PC-3 (cell line): ENCODE results near the gene SEZ6L2. TPM values are rescaled to one million over a fixed set of nuclear protein-coding genes. Genes with fewer than 3 reads are reported as not detected.

ENCODE experiments used
- ATAC-seq: fragments of 200-7000 bp; cut with Tn5 transposase; 2 replicates; pipeline ENCODE4 v1.9.1; 2020; ENCODE audit warnings: mild to moderate bottlenecking, moderate library complexity
- BruUV-seq: library from RNA; stranded (reverse); fragments of 400-500 nt; replicated peaks from 2 replicates; lab custom pipeline; 2021; lab: Mats Ljungman, UMichigan
- CTCF ChIA-PET: fragments of 300-600 bp; sonication (Branson Sonifier 250); formaldehyde crosslinking; loops from one replicate; lab custom pipeline; 2022; ENCODE audit warnings: antibody characterized with exemption; lab: Charles Lee
- POLR2A ChIA-PET: fragments of 300-600 bp; sonication (Branson Sonifier 250); formaldehyde crosslinking; loops from one replicate; lab custom pipeline; 2022; ENCODE audit warnings: antibody characterized with exemption; ENCODE audit not compliant: unreplicated experiment; lab: Charles Lee
- DNase-seq: peaks from one replicate; pipeline ENCODE4 v3.0.0-alpha.2; 2015
- H2AFZ ChIP-seq: fragments of 300-600 bp; sonication (generic); 2 replicates; pipeline ENCODE4 v1.6.0; 2016; ENCODE audit warnings: antibody characterized with exemption, low read length
- H3F3A ChIP-seq: fragments of 300-600 bp; sonication (generic); one replicate; pipeline ENCODE4 v1.6.0; 2017; ENCODE audit warnings: antibody characterized with exemption, low read length, control low read depth, mild to moderate bottlenecking; ENCODE audit not compliant: unreplicated experiment
- H3K27ac ChIP-seq: fragments of 300-600 bp; sonication (generic); 2 replicates; pipeline ENCODE4 v1.5.1; 2016; ENCODE audit warnings: mild to moderate bottlenecking, low read length
- H3K27me3 ChIP-seq: fragments of 300-600 bp; sonication (generic); 2 replicates; pipeline ENCODE4 v1.6.1; 2016; ENCODE audit warnings: low read length, mixed read lengths
- H3K36me3 ChIP-seq: fragments of 300-600 bp; sonication (generic); 2 replicates; pipeline ENCODE4 v1.6.1; 2016; ENCODE audit warnings: low read depth, mixed run types, low read length, mixed read lengths
- H3K4me1 ChIP-seq: fragments of 300-600 bp; sonication (generic); 2 replicates; pipeline ENCODE4 v1.5.1; 2016; ENCODE audit warnings: low read length; ENCODE audit not compliant: insufficient read depth
- H3K4me2 ChIP-seq: fragments of 300-600 bp; sonication (generic); 2 replicates; pipeline ENCODE4 v1.6.0; 2016; ENCODE audit warnings: low read length
- H3K4me3 ChIP-seq: fragments of 300-600 bp; sonication (generic); 2 replicates; pipeline ENCODE4 v1.5.1; 2016; ENCODE audit warnings: mild to moderate bottlenecking, low read length, mixed read lengths
- H3K79me2 ChIP-seq: fragments of 300-600 bp; sonication (generic); 2 replicates; pipeline ENCODE4 v1.6.1; 2017; ENCODE audit warnings: low read length, mixed read lengths
- H3K9ac ChIP-seq: fragments of 300-600 bp; sonication (generic); 2 replicates; pipeline ENCODE4 v1.6.0; 2016; ENCODE audit warnings: mild to moderate bottlenecking, low read length
- H3K9me2 ChIP-seq: fragments of 300-600 bp; sonication (generic); replicated peaks from 2 replicates; pipeline ENCODE4 v1.6.1; 2016; ENCODE audit warnings: mixed run types, low read length, mixed read lengths
- H3K9me3 ChIP-seq: fragments of 300-600 bp; sonication (generic); 2 replicates; pipeline ENCODE4 v1.6.1; 2016; ENCODE audit warnings: low read length, mixed read lengths
- H4K20me1 ChIP-seq: fragments of 300-600 bp; sonication (generic); 2 replicates; pipeline ENCODE4 v1.6.1; 2016; ENCODE audit warnings: low read length, mixed read lengths
- CTCF ChIP-seq: fragments of 300-600 bp; sonication (generic); conservative IDR thresholded peaks from 2 replicates; pipeline ENCODE4 v1.5.1; 2017; ENCODE audit warnings: antibody characterized with exemption, low read depth, mild to moderate bottlenecking, low read length
- EZH2 ChIP-seq: fragments of 300-600 bp; sonication (generic); IDR thresholded peaks from one replicate; pipeline ENCODE4 v1.6.1; 2017; ENCODE audit warnings: antibody characterized with exemption, mild to moderate bottlenecking, low read length; ENCODE audit not compliant: unreplicated experiment
- EZH2phosphoT487 ChIP-seq: fragments of 300-600 bp; sonication (generic); IDR thresholded peaks from 2 replicates; pipeline ENCODE4 v1.6.1; 2018; ENCODE audit warnings: mild to moderate bottlenecking, antibody characterized with exemption, low read length, borderline replicate concordance
- intact Hi-C: fragments of 100-400 bp; cut with micrococcal nuclease; formaldehyde crosslinking; loops from 2 replicates; pipeline ENCODE4 v1.9.0; 2023
- total RNA-seq: library from RNA; depleted of rRNA; stranded (reverse); fragments of >200 nt; gene quantifications from 2 replicates; pipeline ENCODE4 v1.2.3, GENCODE V29; 2014

Gene SEZ6L2
- total RNA-seq, 1 experiment from 2014 or later: 25.3 TPM

- no TSS peak for BruUV-seq
- intact Hi-C loops: no loop called here
- Histone ChIP-seq H3K9me3 (no peaks in the 10 kb centered on the region), H3K79me2 (no peaks in the 10 kb centered on the region), H3K9ac (no peak overlapping the region), H2AFZ (no peak overlapping the region), H3K9me2 (no peaks in the 10 kb centered on the region), H3K4me1 (no peaks in the 10 kb centered on the region), H3K4me2 (no peak overlapping the region), H3K27ac (no peak overlapping the region), H4K20me1 (no peaks in the 10 kb centered on the region), H3K4me3 (no peak overlapping the region), H3K27me3 (no peaks in the 10 kb centered on the region), H3K36me3 (no peaks in the 10 kb centered on the region), H3F3A (no peaks in the 10 kb centered on the region)
- ChIA-PET CTCF (no interaction called here), POLR2A (no interaction called here)
- TF ChIP-seq EZH2phosphoT487 (no peak), CTCF (no peak), EZH2 (no peak)
- DNase-seq: no peak
- ATAC-seq: no peak
Measured at GRCh38 chr16:29877266-29877961, 21.9 kb downstream of the SEZ6L2 start.

GRCh38 chr16:29876594-29877249, 22.6 kb downstream of the SEZ6L2 start:
- no peaks in the 10 kb centered on the region for H3F3A ChIP-seq
- no peaks in the 10 kb centered on the region for H4K20me1 ChIP-seq
- H3K9me3 ChIP-seq: no peaks in the 10 kb centered on the region
- ChIA-PET POLR2A (no interaction called here), CTCF (no interaction called here)
- no peak overlapping the region for H2AFZ ChIP-seq
- H3K4me2 ChIP-seq: no peak overlapping the region
- no peaks in the 10 kb centered on the region for H3K4me1 ChIP-seq
- intact Hi-C loops: no loop called here
- H3K79me2 ChIP-seq: no peaks in the 10 kb centered on the region
- ATAC-seq (no peak), DNase-seq (no peak)
- no peaks in the 10 kb centered on the region for H3K9me2 ChIP-seq
- H3K9ac ChIP-seq: no peak overlapping the region
- H3K4me3 ChIP-seq: no peak overlapping the region
- no peaks in the 10 kb centered on the region for H3K27me3 ChIP-seq
- no TSS peak for BruUV-seq
- no peak overlapping the region for H3K27ac ChIP-seq
- TF ChIP-seq CTCF (no peak), EZH2 (no peak), EZH2phosphoT487 (no peak)
- H3K36me3 ChIP-seq: no peaks in the 10 kb centered on the region

GRCh38 chr16:29876217-29876593, 23.1 kb downstream of the SEZ6L2 start:
- H3K9ac ChIP-seq: no peak overlapping the region
- H3K27me3 ChIP-seq: no peaks in the 10 kb centered on the region
- no peak overlapping the region for H2AFZ ChIP-seq
- H3K4me1 ChIP-seq: no peaks in the 10 kb centered on the region
- no peak overlapping the region for H3K4me3 ChIP-seq
- no peaks in the 10 kb centered on the region for H3F3A ChIP-seq
- H3K4me2 ChIP-seq: no peak overlapping the region
- H3K27ac ChIP-seq: no peak overlapping the region
- H4K20me1 ChIP-seq: no peaks in the 10 kb centered on the region
- H3K79me2 ChIP-seq: no peaks in the 10 kb centered on the region
- ATAC-seq: no peak
- intact Hi-C loops: no loop called here
- no peak for DNase-seq
- ChIA-PET CTCF (no interaction called here), POLR2A (no interaction called here)
- no peaks in the 10 kb centered on the region for H3K9me2 ChIP-seq
- BruUV-seq: no TSS peak
- no peaks in the 10 kb centered on the region for H3K9me3 ChIP-seq
- TF ChIP-seq CTCF: no peak
- TF ChIP-seq EZH2phosphoT487: no peak
- no peak for TF ChIP-seq EZH2
- H3K36me3 ChIP-seq: no peaks in the 10 kb centered on the region
